SK-N-SH (cell line): Measurements from ENCODE around the gene SNX27. TPM values are rescaled to one million over a fixed set of nuclear protein-coding genes. Genes with fewer than 3 reads are reported as not detected.

ENCODE experiments used
- CTCF ChIA-PET: fragments of 300-600, 350-600 bp; formaldehyde crosslinking; extraction: SDS; loops from one replicate; lab custom pipeline; 2021; lab: Yijun Ruan, JAX
- POLR2A ChIA-PET: fragments of 350-600 bp; sonication (Branson Sonifier 250); formaldehyde crosslinking; extraction: SDS; loops from one replicate; lab custom pipeline; 2020; ENCODE audit warnings: antibody characterized with exemption, inconsistent platforms; lab: Yijun Ruan, JAX
- DNase-seq: peaks from one replicate; pipeline ENCODE4 v3.0.0; 2012
- H2AFZ ChIP-seq: fragments of 200-600 bp; sonication (generic); 2 replicates; pipeline ENCODE4 v1.8.1; 2016; ENCODE audit warnings: antibody characterized with exemption, mild to moderate bottlenecking, low read depth
- H3F3A ChIP-seq: fragments of 200-600 bp; sonication (generic); replicated peaks from 2 replicates; pipeline ENCODE3; 2016; ENCODE audit warnings: antibody characterized with exemption, mild to moderate bottlenecking; ENCODE audit not compliant: insufficient read depth
- H3K27ac ChIP-seq, 2 experiments: fragments of 200-500 bp in 1 of 2; fragments of 200-600 bp in 1 of 2; sonication (Bioruptor generic) in 1 of 2; sonication (generic), shearing (Covaris generic) in 1 of 2; 2 replicates each; pipeline versions ENCODE4 v1.5.1 to v1.6.1; 2014 to 2016; ENCODE audit warnings: low read depth in 2 of 2, inconsistent platforms in 1 of 2, low read length in 1 of 2, mild to moderate bottlenecking in 1 of 2, mixed read lengths in 1 of 2
- H3K27me3 ChIP-seq: fragments of 200-600 bp; sonication (generic), shearing (Covaris generic); 2 replicates; pipeline ENCODE4 v1.6.1; 2016; ENCODE audit warnings: mixed run types; ENCODE audit not compliant: insufficient read depth
- H3K36me3 ChIP-seq, 2 experiments: fragments of 200-500 bp in 1 of 2; fragments of 200-600 bp in 1 of 2; sonication (Bioruptor generic) in 1 of 2; sonication (generic) in 1 of 2; replicated peaks in 1 of 2; 2 replicates each; pipeline versions ENCODE3 to v1.5.1; 2014 to 2016; ENCODE audit warnings: low read length in 1 of 2, mild to moderate bottlenecking in 1 of 2; ENCODE audit not compliant: insufficient read depth in 2 of 2, control insufficient read depth in 1 of 2
- H3K4me1 ChIP-seq, 2 experiments: fragments of 200-500 bp in 1 of 2; fragments of 200-600 bp in 1 of 2; sonication (Bioruptor generic) in 1 of 2; sonication (generic), shearing (Covaris generic) in 1 of 2; 2 replicates each; pipeline versions ENCODE4 v1.5.1 to v1.6.1; 2014 to 2016; ENCODE audit warnings: low read depth in 1 of 2, low read length in 1 of 2, mixed run types in 1 of 2; ENCODE audit not compliant: insufficient read depth in 2 of 2, control insufficient read depth in 1 of 2
- H3K4me2 ChIP-seq: fragments of 200-600 bp; sonication (generic), shearing (Covaris generic); 2 replicates; pipeline ENCODE4 v1.6.1; 2017; ENCODE audit warnings: mixed run types
- H3K4me3 ChIP-seq, 2 experiments: fragments of 200-500 bp in 1 of 2; fragments of 200-600 bp in 1 of 2; sonication (Bioruptor generic) in 1 of 2; sonication (generic), shearing (Covaris generic) in 1 of 2; 2 replicates each; pipeline versions ENCODE4 v1.5.1 to v1.8.1; 2014 to 2016; ENCODE audit warnings: low read depth in 2 of 2, inconsistent platforms in 1 of 2, low read length in 1 of 2, mild to moderate bottlenecking in 1 of 2, mixed read lengths in 1 of 2, moderate library complexity in 1 of 2
- H3K79me2 ChIP-seq: fragments of 200-600 bp; sonication (generic); 2 replicates; pipeline ENCODE4 v1.8.1; 2017; ENCODE audit warnings: mild to moderate bottlenecking; ENCODE audit not compliant: insufficient read depth
- H3K9ac ChIP-seq: fragments of 200-600 bp; sonication (generic); 2 replicates; pipeline ENCODE4 v1.6.1; 2017; ENCODE audit warnings: mixed run types
- H3K9me2 ChIP-seq: fragments of 200-600 bp; sonication (generic); 2 replicates; pipeline ENCODE4 v1.6.1; 2017; ENCODE audit warnings: mixed run types
- H3K9me3 ChIP-seq: fragments of 200-600 bp; sonication (generic); 2 replicates; pipeline ENCODE4 v1.6.1; 2017; ENCODE audit warnings: mixed run types, mild to moderate bottlenecking, moderate library complexity
- H4K20me1 ChIP-seq: fragments of 200-600 bp; sonication (generic); 2 replicates; pipeline ENCODE4 v1.6.1; 2017; ENCODE audit warnings: mild to moderate bottlenecking, mixed run types; ENCODE audit not compliant: insufficient read depth
- CHD2 ChIP-seq: fragments of 150-350 bp; IDR thresholded peaks from 2 replicates; pipeline ENCODE4 v1.6.1; 2018; ENCODE audit warnings: low read length; ENCODE audit not compliant: partially characterized antibody
- EP300 ChIP-seq, 2 experiments: IDR thresholded peaks; 2 replicates each; pipeline versions ENCODE4 v1.4.0 to v1.6.1; 2012; ENCODE audit warnings: borderline replicate concordance in 1 of 2, low read depth in 1 of 2, low read length in 1 of 2
- EZH2phosphoT487 ChIP-seq: fragments of 200-600 bp; sonication (generic); IDR thresholded peaks from 2 replicates; pipeline ENCODE4 v1.6.1; 2017; ENCODE audit warnings: low read depth, mixed run types, mild to moderate bottlenecking, antibody characterized with exemption, moderate library complexity, borderline replicate concordance
- FOXM1 ChIP-seq: IDR thresholded peaks from 2 replicates; pipeline ENCODE4 v1.4.0; 2012; ENCODE audit warnings: low read depth, mild to moderate bottlenecking
- IRF3 ChIP-seq: fragments of 150-350 bp; IDR thresholded peaks from 2 replicates; pipeline ENCODE4 v1.6.1; 2016; ENCODE audit warnings: mild to moderate bottlenecking, low read depth, low read length
- MEF2A ChIP-seq: IDR thresholded peaks from 2 replicates; pipeline ENCODE4 v1.4.0; 2012; ENCODE audit warnings: low read depth, borderline replicate concordance
- NFIC ChIP-seq: IDR thresholded peaks from 2 replicates; pipeline ENCODE4 v1.4.0; 2012; ENCODE audit warnings: borderline replicate concordance
- NRF1 ChIP-seq: IDR thresholded peaks from 2 replicates; pipeline ENCODE4 v1.6.1; 2012; ENCODE audit warnings: low read depth, mild to moderate bottlenecking, low read length
- POLR2AphosphoS5 ChIP-seq: IDR thresholded peaks from 2 replicates; pipeline ENCODE4 v1.6.1; 2012; ENCODE audit warnings: low read depth, low read length
- RCOR1 ChIP-seq: fragments of 150-350 bp; IDR thresholded peaks from 2 replicates; pipeline ENCODE4 v1.6.1; 2017; ENCODE audit warnings: antibody characterized with exemption, low read length
- REST ChIP-seq: IDR thresholded peaks from 2 replicates; pipeline ENCODE4 v1.6.1; 2012; ENCODE audit warnings: mild to moderate bottlenecking, low read depth, low read length, moderate library complexity
- RXRA ChIP-seq: IDR thresholded peaks from 2 replicates; pipeline ENCODE4 v1.4.0; 2012; ENCODE audit warnings: low read depth, mild to moderate bottlenecking, borderline replicate concordance
- SIN3A ChIP-seq: IDR thresholded peaks from 2 replicates; pipeline ENCODE4 v1.6.1; 2012; ENCODE audit warnings: low read depth, mild to moderate bottlenecking, low read length, moderate library complexity, borderline replicate concordance
- TAF1 ChIP-seq: IDR thresholded peaks from 2 replicates; pipeline ENCODE4 v1.6.1; 2012; ENCODE audit warnings: low read depth, mild to moderate bottlenecking, low read length, moderate library complexity, borderline replicate concordance
- USF1 ChIP-seq: IDR thresholded peaks from 2 replicates; pipeline ENCODE4 v1.4.0; 2012; ENCODE audit warnings: low read depth, borderline replicate concordance
- ZBTB33 ChIP-seq: IDR thresholded peaks from 2 replicates; pipeline ENCODE4 v1.4.0; 2012; ENCODE audit warnings: low read depth, borderline replicate concordance
- WGBS: methylation state at CpG from one replicate; pipeline ENCODE4 v1.1.6; 2017; ENCODE audit warnings: low lambda C conversion rate; 5-methylcytosine and 5-hydroxymethylcytosine counted together
- polyA plus RNA-seq, 3 experiments: library from polyadenylated mRNA; depleted of rRNA; stranded (reverse); fragments of >200 nt; gene quantifications; 2 replicates each; pipeline ENCODE4 v1.2.3, GENCODE V29; 2012

SNX27 gene
- polyA plus RNA-seq, 1 of the 3 experiments (the other 2 are of a cell fraction): 10.8 TPM

GRCh38 chr1:151635479-151636072, 23.7 kb downstream of the SNX27 start:
- no peak overlapping the region for H2AFZ ChIP-seq
- H3K4me3 ChIP-seq: no peak overlapping the region
- peak overlapping the region in 1 of 2 experiments; percentile 20; a peak in 2 of 4 replicates for H3K27ac ChIP-seq
- no peaks in the 10 kb centered on the region for H3K27me3 ChIP-seq
- H3K9me3 ChIP-seq: no peaks in the 10 kb centered on the region
- peaks cover 5 to 20% of the 10 kb centered on the region in 2 experiments; a peak in 3 of 4 replicates for H3K4me1 ChIP-seq
- H3K79me2 ChIP-seq: peaks cover 76% of the 10 kb centered on the region
- peaks cover 6% of the 10 kb centered on the region for H4K20me1 ChIP-seq
- H3F3A ChIP-seq: peaks cover 3% of the 10 kb centered on the region
- H3K4me2 ChIP-seq: no peak overlapping the region
- 90% methylated on average over 2 of the region's 2 CpGs for WGBS
- TF ChIP-seq REST (no peak), RXRA (no peak), RCOR1 (no peak)
- POLR2A ChIA-PET: no interaction called here
- CTCF ChIA-PET: interaction anchor here (1.7 kb wide), 1 partner anchor 14 kb away, joined by 5 read pairs; no protein-coding TSS in a partner anchor
- peaks cover 0 to 5% of the 10 kb centered on the region in 2 experiments for H3K36me3 ChIP-seq
- DNase-seq: no peak
- peak overlapping the region; percentile 8; the same call in 1 of the 2 replicates for H3K9ac ChIP-seq
- H3K9me2 ChIP-seq: no peaks in the 10 kb centered on the region

- POLR2A ChIA-PET: no interaction called here
- peaks cover 13% of the 10 kb centered on the region for H4K20me1 ChIP-seq
- TF ChIP-seq USF1 (no peak), NRF1 (no peak), EP300 (IDR thresholded peaks at IDR 0.05; ENCODE audit: borderline replicate concordance in 1 of 2, low read depth in 1 of 2, low read length in 1 of 2) (no peak), IRF3 (no peak), ZBTB33 (no peak), POLR2AphosphoS5 (no peak), RXRA (no peak), SIN3A (no peak), EZH2phosphoT487 (no peak), FOXM1 (no peak), NFIC (no peak), CHD2 (no peak), MEF2A (no peak), TAF1 (no peak), RCOR1 (no peak)
Measured at GRCh38 chr1:151638074-151638775, 26.4 kb downstream of the SNX27 start.

More at GRCh38 chr1:151638074-151638775, 26.4 kb downstream of the SNX27 start:
- Histone ChIP-seq H3K4me1 (peaks cover 5 to 20% of the 10 kb centered on the region in 2 experiments; a peak in 3 of 4 replicates), H3K9me2 (no peaks in the 10 kb centered on the region), H2AFZ (no peak overlapping the region), H3K9me3 (no peaks in the 10 kb centered on the region), H3K36me3 (peaks cover 0 to 7% of the 10 kb centered on the region in 2 experiments), H3K9ac (no peak overlapping the region), H3K27ac (peak overlapping the region in 1 of 2 experiments; percentile 23; a peak in 1 of 4 replicates), H3K4me3 (no peak overlapping the region), H3K27me3 (no peaks in the 10 kb centered on the region), H3F3A (no peaks in the 10 kb centered on the region), H3K79me2 (peaks cover 66% of the 10 kb centered on the region), H3K4me2 (peak overlapping the region; percentile 45; the same call in 1 of the 2 replicates)
- no peak for DNase-seq
- CTCF ChIA-PET: interaction anchor here (1.2 to 2.0 kb wide), 2 partner anchors 17 to 96 kb away, joined by 4 to 7 read pairs; no protein-coding TSS in a partner anchor
- 91% methylated on average over 2 of the region's 2 CpGs for WGBS
